ENCODE results near the gene TMEM175.

- no peak for TF ChIP-seq CTCF (IDR thresholded peaks at IDR 0.05)
- TF ChIP-seq POLR2A (IDR thresholded peaks at IDR 0.05) = no peak
- no peak for TF ChIP-seq POLR2AphosphoS5 (IDR thresholded peaks at IDR 0.05; ENCODE audit: insufficient read depth in 1 of 2, low read depth in 1 of 2)
These were observed 36.0 kb downstream of the TMEM175 start for GRCh38 chr4:968221-968620.

Measured in vagina (tissue), 2 donors.